Lower leg skin (tissue), 4 donors: ENCODE measurements around the gene CDH3. TPM values are rescaled to one million over a fixed set of nuclear protein-coding genes. Genes with fewer than 3 reads are reported as not detected.

Experiments used
- DNase-seq, 2 donors: peaks; one replicate each; pipeline ENCODE4 v3.0.0-alpha.2; 2019; ENCODE audit warnings: low spot score in 2 of 2
- H3K4me3 ChIP-seq: fragments of 200-600 bp; sonication (generic); 2 replicates; pipeline ENCODE4 v1.5.1; 2017; ENCODE audit warnings: mild to moderate bottlenecking, low read depth; ENCODE audit not compliant: poor library complexity, severe bottlenecking
- POLR2A ChIP-seq, 2 donors: fragments of 450-650 bp; IDR thresholded peaks; one replicate each; pipeline ENCODE4 v1.6.1; 2016 to 2017; ENCODE audit warnings: antibody characterized with exemption in 2 of 2, mild to moderate bottlenecking in 1 of 2, moderate library complexity in 1 of 2
- WGBS, 2 donors: methylation state at CpG; one replicate each; pipeline ENCODE4 v1.1.5; 2018; 5-methylcytosine and 5-hydroxymethylcytosine counted together
- intact Hi-C: fragments of 100-400 bp; cut with DNase I; formaldehyde crosslinking; loops from one replicate; pipeline ENCODE4 v1.15.0; 2023; ENCODE audit warnings: low total_unique reads
- total RNA-seq, 4 donors: library from RNA; depleted of rRNA; stranded (reverse); fragments of >200 nt; gene quantifications; one replicate each; pipeline ENCODE4 v1.1.0, GENCODE V29; 2016
- TF ChIP-seq, protein P1 (sequence below), 3 donors: fragments of 450-650 bp; IDR thresholded peaks; one replicate each; pipeline ENCODE4 v1.5.1; 2016; ENCODE audit warnings: antibody characterized with exemption in 3 of 3, mild to moderate bottlenecking in 3 of 3, moderate library complexity in 2 of 3

Gene CDH3
- total RNA-seq, 4 donors from 2014 or later: 34.1 to 43.9 (median 39.7) TPM

DNA sequence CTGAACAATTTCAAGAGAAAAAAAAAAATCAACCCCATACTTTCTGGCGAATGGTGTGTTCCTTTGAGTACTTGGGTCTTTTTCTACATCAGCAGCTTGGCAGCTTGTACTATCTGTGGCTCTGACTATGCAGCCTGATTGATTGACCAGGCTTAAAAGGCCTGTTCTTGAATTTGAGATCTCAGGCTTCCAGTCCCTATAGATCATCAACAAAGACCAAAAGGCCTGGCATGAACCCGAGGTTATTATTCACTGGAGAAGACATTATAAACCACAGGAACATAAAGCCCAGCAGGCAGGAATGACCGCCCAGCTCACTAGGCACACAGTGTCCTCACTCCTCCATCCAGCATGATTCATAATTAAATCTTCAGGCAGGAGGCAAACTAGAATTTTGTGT, 32.1 kb upstream of the CDH3 start:
- intact Hi-C loops: no loop called here
- WGBS, 2 donors: 77 to 98% methylated on average over 3 of the region's 3 CpGs
- H3K4me3 ChIP-seq: no peak overlapping the region
- TF ChIP-seq, protein P1, sequence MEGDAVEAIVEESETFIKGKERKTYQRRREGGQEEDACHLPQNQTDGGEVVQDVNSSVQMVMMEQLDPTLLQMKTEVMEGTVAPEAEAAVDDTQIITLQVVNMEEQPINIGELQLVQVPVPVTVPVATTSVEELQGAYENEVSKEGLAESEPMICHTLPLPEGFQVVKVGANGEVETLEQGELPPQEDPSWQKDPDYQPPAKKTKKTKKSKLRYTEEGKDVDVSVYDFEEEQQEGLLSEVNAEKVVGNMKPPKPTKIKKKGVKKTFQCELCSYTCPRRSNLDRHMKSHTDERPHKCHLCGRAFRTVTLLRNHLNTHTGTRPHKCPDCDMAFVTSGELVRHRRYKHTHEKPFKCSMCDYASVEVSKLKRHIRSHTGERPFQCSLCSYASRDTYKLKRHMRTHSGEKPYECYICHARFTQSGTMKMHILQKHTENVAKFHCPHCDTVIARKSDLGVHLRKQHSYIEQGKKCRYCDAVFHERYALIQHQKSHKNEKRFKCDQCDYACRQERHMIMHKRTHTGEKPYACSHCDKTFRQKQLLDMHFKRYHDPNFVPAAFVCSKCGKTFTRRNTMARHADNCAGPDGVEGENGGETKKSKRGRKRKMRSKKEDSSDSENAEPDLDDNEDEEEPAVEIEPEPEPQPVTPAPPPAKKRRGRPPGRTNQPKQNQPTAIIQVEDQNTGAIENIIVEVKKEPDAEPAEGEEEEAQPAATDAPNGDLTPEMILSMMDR (IDR thresholded peaks at IDR 0.05): no peak
- TF ChIP-seq POLR2A (IDR thresholded peaks at IDR 0.05): no peak
- no peak for DNase-seq

DNA sequence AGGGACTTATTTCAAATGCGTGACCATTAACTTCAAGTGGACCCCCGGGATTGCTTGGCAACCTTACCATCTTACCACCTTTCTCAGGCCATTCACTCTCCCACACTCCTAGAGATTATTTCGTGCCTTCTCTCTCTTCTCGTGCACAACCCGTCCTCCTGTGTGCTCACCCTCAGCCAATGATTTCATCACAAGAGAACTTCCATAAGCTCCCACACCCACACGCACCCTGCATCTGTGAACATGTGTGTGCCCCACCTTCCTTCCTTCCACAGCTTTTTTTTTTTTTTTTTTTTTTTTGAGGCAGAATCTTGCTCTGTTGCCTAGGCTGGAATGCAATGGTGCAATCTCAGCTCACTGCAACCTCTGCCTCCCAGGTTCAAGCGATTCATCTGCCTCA, 27.4 kb upstream of the CDH3 start:
- DNase-seq: no peak
- TF ChIP-seq, protein P1 (IDR thresholded peaks at IDR 0.05): no peak
- no peak overlapping the region for H3K4me3 ChIP-seq
- intact Hi-C loops: no loop called here
- WGBS, 2 donors: 69 to 71% methylated on average over 7 of the region's 7 CpGs

DNA sequence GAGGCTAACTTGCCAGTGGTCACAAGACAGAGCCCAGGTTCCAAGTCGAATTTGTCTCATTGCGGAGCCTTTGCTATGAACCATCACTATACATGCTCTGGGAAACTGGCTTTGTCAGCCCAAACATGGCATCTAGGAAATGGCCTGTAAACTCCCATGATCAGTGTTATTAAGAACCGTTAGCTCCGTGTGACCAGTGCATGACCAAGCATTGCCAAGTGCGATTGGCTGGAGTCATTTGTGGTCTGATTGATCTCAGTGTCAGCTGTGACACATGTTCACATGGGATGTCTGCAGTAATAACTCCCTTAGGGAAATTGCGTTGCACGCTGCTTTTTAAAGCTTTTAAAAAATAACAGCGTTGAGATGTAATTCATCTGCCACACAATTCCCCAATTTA, 18.6 kb upstream of the CDH3 start:
- WGBS, 2 donors: 71 to 75% methylated on average over 8 of the region's 8 CpGs
- H3K4me3 ChIP-seq: no peak overlapping the region
- intact Hi-C loops: no loop called here
- TF ChIP-seq, protein P1 (IDR thresholded peaks at IDR 0.05): no peak
- TF ChIP-seq POLR2A (IDR thresholded peaks at IDR 0.05): no peak
- no peak for DNase-seq

DNA sequence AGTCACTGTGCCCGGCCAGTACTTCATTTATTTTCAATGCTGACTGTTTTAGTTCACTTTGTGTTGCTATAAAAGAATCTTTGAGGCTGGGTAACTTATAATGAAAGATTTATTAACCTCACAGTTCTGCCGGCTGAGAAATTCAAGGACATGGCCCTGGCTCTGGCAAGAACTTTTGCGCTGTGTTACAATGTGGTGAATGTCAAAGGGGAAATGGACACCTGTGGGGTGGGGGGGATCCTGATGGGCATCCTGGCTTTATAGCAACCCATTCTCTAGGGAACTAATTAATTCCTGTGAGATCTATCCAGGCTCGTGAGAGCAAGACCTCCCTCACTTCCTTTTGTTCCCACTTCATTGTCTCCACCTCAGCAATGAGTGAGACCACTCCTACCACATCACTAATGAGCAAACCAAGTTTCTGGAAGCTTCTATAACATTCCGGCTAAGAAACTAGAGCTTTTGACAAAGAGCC, 17.1 kb upstream of the CDH3 start:
- DNase-seq: no peak
- TF ChIP-seq, protein P1 (IDR thresholded peaks at IDR 0.05): no peak
- no peak for TF ChIP-seq POLR2A (IDR thresholded peaks at IDR 0.05)
- no peak overlapping the region for H3K4me3 ChIP-seq
- 44 to 50% methylated on average over 5 of the region's 5 CpGs for WGBS, 2 donors
- intact Hi-C loops: no loop called here

DNA sequence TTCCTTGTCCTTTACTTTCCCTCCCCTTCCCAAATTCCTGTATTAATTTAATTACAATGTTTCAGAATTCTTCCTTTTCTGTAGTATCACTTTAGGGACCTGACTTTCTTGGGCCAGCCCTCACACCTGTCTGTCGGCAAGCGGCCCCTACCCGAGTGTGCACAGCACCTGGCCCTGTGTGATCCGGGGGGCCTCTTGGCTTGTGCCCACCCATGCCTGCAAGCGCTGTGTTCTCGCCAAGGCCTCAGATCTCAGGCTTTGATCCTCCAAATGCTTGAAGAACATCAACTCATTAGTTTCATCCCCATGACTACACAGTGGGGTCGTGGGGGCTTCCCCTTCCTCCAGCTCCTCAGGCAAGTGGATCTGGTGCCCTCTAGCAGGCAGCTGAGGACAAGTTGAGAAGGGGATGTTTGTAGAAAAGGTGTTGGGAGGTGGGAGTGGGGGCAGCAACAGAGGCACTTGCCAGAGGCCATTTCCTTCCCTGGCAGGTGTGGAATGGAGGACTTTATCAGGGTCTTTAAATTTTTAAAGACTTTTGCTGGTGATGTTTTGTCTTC, 15.7 kb upstream of the CDH3 start:
- whole genome bisulfite sequencing, 2 donors: 67 to 71% methylated on average over 7 of the region's 7 CpGs
- intact Hi-C loops: no loop called here
- TF ChIP-seq, protein P1 (IDR thresholded peaks at IDR 0.05): no peak
- no peak for TF ChIP-seq POLR2A (IDR thresholded peaks at IDR 0.05)

DNA sequence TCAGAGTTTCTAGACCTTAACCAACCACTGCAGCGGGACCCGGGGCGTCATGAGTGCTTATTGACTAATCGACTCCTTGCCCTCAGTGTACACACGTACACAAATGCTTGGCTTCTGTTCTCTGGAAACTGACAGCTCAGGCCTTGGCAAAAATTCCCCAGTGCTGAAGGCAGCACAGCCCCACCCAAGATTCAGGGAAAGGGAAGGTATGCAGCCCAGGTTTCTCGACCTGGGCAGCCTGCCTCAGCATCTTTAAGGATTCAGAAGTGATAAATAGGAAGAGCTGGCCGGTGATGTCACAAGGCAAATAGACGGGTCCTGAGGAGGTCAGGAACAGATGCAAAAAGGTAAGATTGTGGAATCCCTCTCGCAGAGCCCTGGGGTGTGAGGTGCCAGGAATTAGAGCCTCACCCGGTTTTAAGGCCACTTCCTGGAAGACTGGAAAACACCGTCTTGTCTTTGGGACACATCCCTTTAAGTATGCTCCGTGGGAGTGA, 9.0 kb upstream of the CDH3 start:
- TF ChIP-seq POLR2A (IDR thresholded peaks at IDR 0.05): no peak
- TF ChIP-seq, protein P1 (IDR thresholded peaks at IDR 0.05): no peak
- H3K4me3 ChIP-seq: no peak overlapping the region
- DNase-seq: no peak
- intact Hi-C loops: no loop called here
- WGBS, 2 donors: 19 to 33% methylated on average over 12 of the region's 12 CpGs

More for the DNA sequence above, 15.7 kb upstream of the CDH3 start:
- no peak overlapping the region for H3K4me3 ChIP-seq
- DNase-seq: no peak
